SK-N-SH treated with all-trans-retinoic acid at 6 μM for 48 hours (cell line): Measurements from ENCODE around the gene ABCC2.
A peak's percentile ranks its signal among the peaks of the same experiment; 100 is the strongest.

Experiments
- ATAC-seq: fragments of 200-7000 bp; cut with Tn5 transposase; 3 replicates; pipeline ENCODE4 v1.9.1; 2020; ENCODE audit warnings: mild to moderate bottlenecking, moderate library complexity
- ARNTL ChIP-seq: fragments of 450-650 bp; formaldehyde crosslinking; IDR thresholded peaks from 2 replicates; pipeline ENCODE4 v1.5.0; 2020; ENCODE audit warnings: low read depth, mild to moderate bottlenecking, moderate library complexity, borderline replicate concordance
- CREB5 ChIP-seq: fragments of 250-450 bp; sonication (Bioruptor Pico); IDR thresholded peaks from 2 replicates; pipeline ENCODE4 v1.5.1; 2020; ENCODE audit warnings: low read depth, mild to moderate bottlenecking, moderate library complexity
- CSDC2 ChIP-seq: fragments of 250-450 bp; sonication (Bioruptor Pico); IDR thresholded peaks from 2 replicates; pipeline ENCODE4 v1.5.0; 2020; ENCODE audit warnings: mild to moderate bottlenecking, moderate library complexity
- CSRNP3 ChIP-seq: fragments of 250-450 bp; sonication (Bioruptor Pico); IDR thresholded peaks from 2 replicates; pipeline ENCODE4 v1.5.1; 2021; ENCODE audit warnings: mild to moderate bottlenecking, moderate library complexity
- ESRRG ChIP-seq: fragments of 250-450 bp; sonication (Bioruptor Pico); IDR thresholded peaks from 2 replicates; pipeline ENCODE4 v1.6.1; 2021; ENCODE audit warnings: mild to moderate bottlenecking
- GLIS3 ChIP-seq: fragments of 250-450 bp; sonication (Bioruptor Pico); IDR thresholded peaks from 2 replicates; pipeline ENCODE4 v1.5.0; 2020; ENCODE audit warnings: mild to moderate bottlenecking, moderate library complexity
- ISL1 ChIP-seq: fragments of 250-450 bp; sonication (Bioruptor Pico); IDR thresholded peaks from 2 replicates; pipeline ENCODE4 v2.1.2; 2022; ENCODE audit warnings: mild to moderate bottlenecking, moderate library complexity
- OSR1 ChIP-seq: fragments of 250-450 bp; sonication (Bioruptor Pico); IDR thresholded peaks from 2 replicates; pipeline ENCODE4 v1.8.0; 2022; ENCODE audit warnings: moderate library complexity, mild to moderate bottlenecking, inconsistent platforms
- PATZ1 ChIP-seq: fragments of 250-450 bp; sonication (Bioruptor Pico); IDR thresholded peaks from 2 replicates; pipeline ENCODE4 v1.8.0; 2020; ENCODE audit warnings: mild to moderate bottlenecking, moderate library complexity, borderline replicate concordance
- POU6F1 ChIP-seq: fragments of 250-450 bp; sonication (Bioruptor Pico); IDR thresholded peaks from 2 replicates; pipeline ENCODE4 v1.8.0; 2021; ENCODE audit warnings: low read depth, mild to moderate bottlenecking, moderate library complexity, borderline replicate concordance
- PPARA ChIP-seq: fragments of 250-450 bp; sonication (Bioruptor Pico); IDR thresholded peaks from 2 replicates; pipeline ENCODE4 v1.5.0; 2020; ENCODE audit warnings: mild to moderate bottlenecking, borderline replicate concordance
- RARB ChIP-seq: fragments of 250-450 bp; sonication (Bioruptor Pico); IDR thresholded peaks from 2 replicates; pipeline ENCODE4 v1.8.0; 2021; ENCODE audit warnings: mild to moderate bottlenecking, moderate library complexity
- SNAI2 ChIP-seq: fragments of 250-450 bp; sonication (Bioruptor Pico); IDR thresholded peaks from 2 replicates; pipeline ENCODE4 v1.5.0; 2020; ENCODE audit warnings: mild to moderate bottlenecking, moderate library complexity
- TCF4 ChIP-seq: fragments of 250-450 bp; sonication (Bioruptor Pico); IDR thresholded peaks from 2 replicates; pipeline ENCODE4 v1.8.0; 2021; ENCODE audit warnings: mild to moderate bottlenecking, moderate library complexity, borderline replicate concordance
- TSHZ2 ChIP-seq: fragments of 250-450 bp; sonication (Bioruptor Pico); IDR thresholded peaks from 2 replicates; pipeline ENCODE4 v1.5.0; 2020; ENCODE audit warnings: mild to moderate bottlenecking, moderate library complexity
- ZC3H10 ChIP-seq: fragments of 250-450 bp; sonication (Bioruptor Pico); IDR thresholded peaks from 2 replicates; pipeline ENCODE4 v1.5.1; 2021; ENCODE audit warnings: mild to moderate bottlenecking, moderate library complexity
- ZFP3 ChIP-seq: fragments of 250-450 bp; sonication (Bioruptor Pico); IDR thresholded peaks from 2 replicates; pipeline ENCODE4 v1.5.0; 2020; ENCODE audit warnings: mild to moderate bottlenecking, moderate library complexity
- ZFP30 ChIP-seq: fragments of 450-650 bp; formaldehyde crosslinking; IDR thresholded peaks from 2 replicates; pipeline ENCODE4 v1.5.0; 2022; ENCODE audit warnings: mild to moderate bottlenecking, moderate library complexity
- ZNF565 ChIP-seq: fragments of 450-650 bp; formaldehyde crosslinking; conservative IDR thresholded peaks from 2 replicates; pipeline ENCODE4 v1.5.0; 2020; ENCODE audit warnings: low read depth, mild to moderate bottlenecking, moderate library complexity
- ZNF70 ChIP-seq: fragments of 450-650 bp; formaldehyde crosslinking; IDR thresholded peaks from 2 replicates; pipeline ENCODE4 v1.5.0; 2020; ENCODE audit warnings: mild to moderate bottlenecking, moderate library complexity
- ZNF8 ChIP-seq: fragments of 450-650 bp; formaldehyde crosslinking; IDR thresholded peaks from 2 replicates; pipeline ENCODE4 v1.5.0; 2020; ENCODE audit warnings: mild to moderate bottlenecking, moderate library complexity

Gene ABCC2

GRCh38 chr10:99777918-99778714 lies 4.3 kb upstream of the ABCC2 start:
- TF ChIP-seq ZFP30 (CRISPR knock-in tag) (no peak), ZNF565 (CRISPR knock-in tag) (no peak), TCF4 (CRISPR knock-in tag) (no peak), POU6F1 (CRISPR knock-in tag) (no peak), CSDC2 (no peak), ZFP3 (CRISPR knock-in tag) (no peak), ARNTL (CRISPR knock-in tag) (no peak), SNAI2 (CRISPR knock-in tag) (no peak), ESRRG (CRISPR knock-in tag) (no peak), PPARA (CRISPR knock-in tag) (no peak), ZNF70 (CRISPR knock-in tag) (no peak), RARB (no peak), CSRNP3 (no peak), ZNF8 (CRISPR knock-in tag) (no peak), GLIS3 (CRISPR knock-in tag) (no peak), OSR1 (no peak), TSHZ2 (CRISPR knock-in tag) (no peak), ZC3H10 (CRISPR knock-in tag) (no peak)
- ATAC-seq = no peak

GRCh38 chr10:99779335-99779734 lies 3.1 kb upstream of the ABCC2 start:
- peak; percentile 75 for ATAC-seq

More at GRCh38 chr10:99779335-99779734, 3.1 kb upstream of the ABCC2 start:
- TF ChIP-seq CSRNP3 = no peak
- no peak for TF ChIP-seq ZNF70 (CRISPR knock-in tag)
- no peak for TF ChIP-seq ZNF565 (CRISPR knock-in tag)
- TF ChIP-seq ZFP3 (CRISPR knock-in tag) = no peak
- no peak for TF ChIP-seq ARNTL (CRISPR knock-in tag)
- no peak for TF ChIP-seq PPARA (CRISPR knock-in tag)
- TF ChIP-seq ISL1 (CRISPR knock-in tag) = no peak
- TF ChIP-seq SNAI2 (CRISPR knock-in tag) = no peak
- TF ChIP-seq CREB5 (CRISPR knock-in tag) = no peak
- TF ChIP-seq PATZ1 (CRISPR knock-in tag) = no peak
- no peak for TF ChIP-seq GLIS3 (CRISPR knock-in tag)
- TF ChIP-seq ZNF8 (CRISPR knock-in tag) = no peak
- no peak for TF ChIP-seq POU6F1 (CRISPR knock-in tag)
- TF ChIP-seq RARB = no peak
- TF ChIP-seq TSHZ2 (CRISPR knock-in tag) = no peak
- no peak for TF ChIP-seq ZC3H10 (CRISPR knock-in tag)
- TF ChIP-seq, all 23 proteins: peak for 0
